Measurements from ENCODE around the gene PDS5B. TPM values are rescaled to one million over a fixed set of nuclear protein-coding genes. Genes with fewer than 3 reads are reported as not detected.

The PDS5B gene
- total and polyA plus RNA-seq, 2 experiments from 2014 or later, result 43.9 to 46.5 TPM

DNA sequence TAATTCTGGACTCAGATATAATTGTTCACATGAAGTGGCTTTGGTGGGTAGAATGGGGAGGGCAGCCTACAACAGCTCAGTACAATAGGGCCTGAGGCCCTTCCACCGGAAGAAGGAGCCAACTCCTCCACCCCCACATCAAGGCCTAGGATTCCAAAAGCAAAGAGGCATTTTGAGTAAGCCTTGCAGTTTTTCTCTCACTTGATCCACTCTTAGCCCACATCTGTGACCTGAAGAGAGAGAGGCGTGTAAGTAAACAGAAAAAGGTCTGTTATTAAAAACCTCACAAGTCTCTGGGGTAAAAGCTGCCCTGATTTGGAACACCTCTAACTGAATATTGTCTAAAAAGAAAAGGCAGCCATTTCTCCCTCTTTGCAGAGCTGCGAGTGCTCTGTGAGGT, 215.9 kb downstream of the PDS5B start (continued):
- TF ChIP-seq ZNF462 (CRISPR knock-in tag; IDR thresholded peaks at IDR 0.05) (no peak), EZH2phosphoT487 (IDR thresholded peaks at IDR 0.05; ENCODE audit: unreplicated experiment) (no peak), JUNB (IDR thresholded peaks at IDR 0.05; ENCODE audit: unreplicated experiment) (no peak), EZH2 (IDR thresholded peaks at IDR 0.05; ENCODE audit: low read depth, unreplicated experiment) (no peak), REST (IDR thresholded peaks at IDR 0.05; ENCODE audit: unreplicated experiment) (no peak), ZNF331 (CRISPR knock-in tag; IDR thresholded peaks at IDR 0.05; ENCODE audit: low read depth) (no peak), NANOG (IDR thresholded peaks at IDR 0.05; ENCODE audit: borderline replicate concordance) (no peak), POLR2AphosphoS5 (IDR thresholded peaks at IDR 0.05; ENCODE audit: low read depth) (no peak), CREB1 (CRISPR knock-in tag; IDR thresholded peaks at IDR 0.05; ENCODE audit: low read depth) (no peak)

Measured in GM23338 (cell line).